GM12891 (cell line): ENCODE measurements around the gene TYW1B.
A peak's percentile ranks its signal among the peaks of the same experiment; 100 is the strongest.
"Not testable (repeated sequence)": the region's sequence is repeated elsewhere in the genome, so short reads cannot be mapped to it uniquely, and the experiment has no call there.

ENCODE experiments used
- DNase-seq: peaks from one replicate; pipeline ENCODE4 v3.0.0; 2011; ENCODE audit warnings: low spot score; ENCODE audit not compliant: insufficient read length
- FAIRE-seq: peaks from 2 replicates; lab custom pipeline; 2011; peaks lifted over from hg19 to GRCh38; lab: Jason Lieb, UNC
- PAX5 ChIP-seq: IDR thresholded peaks from 2 replicates; pipeline ENCODE4 v1.6.1; 2011; ENCODE audit warnings: low read length, moderate library complexity, mild to moderate bottlenecking; ENCODE audit not compliant: insufficient read depth, severe bottlenecking
- POLR2A ChIP-seq: IDR thresholded peaks from 2 replicates; pipeline ENCODE4 v1.6.1; 2011; ENCODE audit warnings: low read depth, low read length, control low read depth
- POLR2AphosphoS5 ChIP-seq: IDR thresholded peaks from 2 replicates; pipeline ENCODE4 v1.6.1; 2011; ENCODE audit warnings: low read depth, low read length, control low read depth
- POU2F2 ChIP-seq: IDR thresholded peaks from 2 replicates; pipeline ENCODE4 v1.6.1; 2011; ENCODE audit warnings: low read depth, mild to moderate bottlenecking, control low read depth, low read length, moderate library complexity
- SPI1 ChIP-seq: IDR thresholded peaks from 2 replicates; pipeline ENCODE4 v1.6.1; 2011; ENCODE audit warnings: low read depth, low read length, control low read depth
- TAF1 ChIP-seq: IDR thresholded peaks from 2 replicates; pipeline ENCODE4 v1.6.1; 2011; ENCODE audit warnings: low read depth, low read length, control low read depth

The TYW1B gene

GRCh38 chr7:72829291-72829686 is 1.3 kb upstream of the TYW1B start:
- peak; percentile 41 for DNase-seq
- TF ChIP-seq POLR2A (peak; percentile 66; the same call in 1 of the 2 replicates), POLR2AphosphoS5 (peak; percentile 74), SPI1 (peak; percentile 35; the same call in 1 of the 2 replicates), TAF1 (peak; percentile 43; the same call in 1 of the 2 replicates)
- FAIRE-seq, result peak; percentile 94

GRCh38 chr7:72823765-72824732 is 4.0 kb downstream of the TYW1B start:
- FAIRE-seq, result peak; percentile 87

GRCh38 chr7:72822497-72822896 is 5.5 kb downstream of the TYW1B start:
- DNase-seq, FAIRE-seq: not testable (repeated sequence)

More at GRCh38 chr7:72823765-72824732, 4.0 kb downstream of the TYW1B start:
- DNase-seq, result not testable (repeated sequence)

- not testable (repeated sequence) for FAIRE-seq, DNase-seq
Observed at GRCh38 chr7:72818663-72819361, 9.2 kb downstream of the TYW1B start.

- FAIRE-seq, DNase-seq: not testable (repeated sequence)
Observed at GRCh38 chr7:72817661-72818060, 10.3 kb downstream of the TYW1B start.

- FAIRE-seq, DNase-seq: not testable (repeated sequence)
Observed at GRCh38 chr7:72816370-72817157, 11.4 kb downstream of the TYW1B start.

GRCh38 chr7:72810437-72810836 is 17.6 kb downstream of the TYW1B start:
- not testable (repeated sequence) for DNase-seq, FAIRE-seq

- not testable (repeated sequence) for FAIRE-seq, DNase-seq
Observed at GRCh38 chr7:72808511-72808910, 19.5 kb downstream of the TYW1B start.

GRCh38 chr7:72806851-72807250 is 21.1 kb downstream of the TYW1B start:
- not testable (repeated sequence) for DNase-seq
- FAIRE-seq, result peak; percentile 62

GRCh38 chr7:72805526-72806494 is 22.2 kb downstream of the TYW1B start:
- FAIRE-seq (no peak), DNase-seq (no peak)
- TF ChIP-seq POLR2AphosphoS5, result no peak
- TF ChIP-seq POU2F2, result no peak
- TF ChIP-seq PAX5, result no peak
- TF ChIP-seq POLR2A, result no peak
- no peak for TF ChIP-seq SPI1
- TF ChIP-seq TAF1, result no peak

- DNase-seq, FAIRE-seq: not testable (repeated sequence)
Observed at GRCh38 chr7:72803778-72804177, 24.2 kb downstream of the TYW1B start.

- FAIRE-seq, result peak; percentile 63
- not testable (repeated sequence) for DNase-seq
Observed at GRCh38 chr7:72801564-72801963, 26.4 kb downstream of the TYW1B start.

GRCh38 chr7:72795401-72795800 is 32.6 kb downstream of the TYW1B start:
- DNase-seq, result not testable (repeated sequence)
- FAIRE-seq, result peak; percentile 81
